Adrenal gland (tissue), 12 donors: Measurements from ENCODE around the gene ZFP1. TPM values are rescaled to one million over a fixed set of nuclear protein-coding genes. Genes with fewer than 3 reads are reported as not detected.

Source experiments
- DNase-seq, 7 donors: peaks; one replicate each; pipeline ENCODE4 v3.0.0-alpha.2; 2019 to 2020
- H3K27ac ChIP-seq, 5 donors: fragments of 200-600 bp; sonication (generic) in 4 of 5; 1 replicate in 3 of 5; 2 replicates in 2 of 5; pipeline versions ENCODE4 v1.5.1 to v1.8.0; 2016 to 2020; ENCODE audit warnings: mild to moderate bottlenecking in 1 of 5
- H3K27me3 ChIP-seq: fragments of 200-600 bp; 2 replicates; pipeline ENCODE4 v1.8.0; 2021
- H3K36me3 ChIP-seq, 2 donors: fragments of 200-600 bp; replicated peaks in 1 of 2; 1 replicate in 1 of 2; 2 replicates in 1 of 2; pipeline versions ENCODE4 v1.5.1 to v1.8.0; 2018 to 2022
- H3K4me1 ChIP-seq, 2 donors: fragments of 200-600 bp; replicated peaks in 1 of 2; 1 replicate in 1 of 2; 2 replicates in 1 of 2; pipeline versions ENCODE4 v1.5.1 to v1.8.0; 2018 to 2021
- H3K4me3 ChIP-seq, 4 donors: fragments of 200-600 bp; sonication (generic) in 3 of 4; one replicate each; pipeline ENCODE4 v1.5.1; 2016 to 2018
- H3K9me3 ChIP-seq, 3 donors: fragments of 200-600 bp; sonication (generic) in 1 of 3; replicated peaks in 1 of 3; 1 replicate in 2 of 3; 2 replicates in 1 of 3; pipeline versions ENCODE4 v1.5.1 to v1.8.0; 2016 to 2021
- CTCF ChIP-seq, 6 experiments: fragments of 450-650 bp in 4 of 6; fragments of 200-600 bp in 2 of 6; sonication (generic) in 1 of 6; IDR thresholded peaks; 1 replicate in 5 of 6; 2 replicates in 1 of 6; pipeline versions ENCODE4 v1.5.1 to v1.8.0; 2016 to 2021; ENCODE audit warnings: antibody characterized with exemption in 6 of 6, mild to moderate bottlenecking in 2 of 6, moderate library complexity in 1 of 6
- POLR2A ChIP-seq, 2 donors: fragments of 450-650 bp; IDR thresholded peaks; one replicate each; pipeline ENCODE4 v1.6.1; 2017; ENCODE audit warnings: antibody characterized with exemption in 2 of 2, mild to moderate bottlenecking in 2 of 2, moderate library complexity in 1 of 2
- WGBS, 4 donors: extraction: QIAGEN DNeasy Blood & Tissue Kit in 2 of 4; methylation state at CpG; one replicate each; pipeline versions ENCODE4 v1.1.5 to v1.1.7; 2013 to 2017; 5-methylcytosine and 5-hydroxymethylcytosine counted together
- intact Hi-C, 2 donors: fragments of 100-400 bp; cut with DNase I; formaldehyde crosslinking; loops; one replicate each; pipeline versions ENCODE4 v1.14.1 to v1.15.0; 2022 to 2023
- polyA plus RNA-seq, 3 donors: library from polyadenylated mRNA; stranded (reverse); fragments of 200-250 nt in 2 of 3; fragments of 350-450 nt in 1 of 3; fragmentation: Illumina TruSeq in 1 of 3; extraction: RNeasy Lipid Tissue Mini Kit (QIAGEN cat#74804) in 1 of 3; gene quantifications; one replicate each; pipeline ENCODE4 v1.2.3, GENCODE V29; 2013 to 2014
- total RNA-seq, 9 donors: library from RNA; depleted of rRNA in 4 of 9; stranded (reverse); fragments of >200 nt in 4 of 9; fragments of 120-200 nt in 1 of 9; fragmentation: NEBNext Ultra II Directional in 1 of 9; extraction: Animal tissue kit (Norgen Biotek cat#: 25700) in 1 of 9; gene quantifications; one replicate each; pipeline versions ENCODE4 v1.1.0 to v1.2.4, GENCODE V29; 2013 to 2023
- donor health status: healthy with polysubstance abuse.
- donor health status: Bipolar disorder and iron deficiency.
- donor health status: DM: yes; HTN: yes; CAD: no.
- donor health status: DM: no; HTN: no; CAD: no.
- donor health status: DM: no; HTN: no; CAD: no.
- donor health status: DM: yes; HTN: yes; CAD: no.

The ZFP1 gene
- total and polyA plus RNA-seq, 12 donors = 4.5 to 15.1 (median 8.7) TPM

DNA sequence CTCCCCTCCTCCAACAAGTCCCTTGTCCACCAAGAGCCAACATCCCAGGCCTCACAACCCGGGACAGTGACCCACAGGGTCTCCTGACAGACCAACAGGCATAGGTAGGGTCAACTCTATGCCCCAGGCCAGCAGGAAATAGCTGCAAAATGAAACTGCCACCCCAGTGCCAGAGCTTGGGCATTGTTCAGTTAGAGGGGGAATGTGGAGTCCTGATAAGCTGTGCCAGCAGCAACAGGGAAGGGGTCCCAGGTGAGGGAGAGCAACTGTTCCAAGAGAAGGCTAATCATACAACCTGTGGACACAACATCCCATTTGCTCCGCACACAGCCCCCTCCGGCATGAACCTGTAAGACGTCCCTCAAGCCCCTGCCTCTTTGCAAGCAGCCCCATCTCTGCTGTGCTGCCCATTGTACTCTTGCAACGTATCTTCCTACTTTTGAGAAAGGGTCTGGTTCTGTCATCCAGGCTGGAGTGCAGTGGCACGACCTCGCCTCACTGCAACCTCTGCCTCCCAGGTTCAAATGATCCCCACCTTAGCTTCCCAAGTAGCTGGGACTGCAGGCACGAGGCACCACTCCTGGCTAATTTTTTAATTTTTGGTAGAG is 41.4 kb downstream of the ZFP1 start:
- H3K27ac ChIP-seq = no peak overlapping the region
- intact Hi-C loops = loop anchor here in 1 of 2 donors (10.0 kb wide), 1 partner anchor 565 kb away; no protein-coding TSS in a partner anchor
- H3K4me1 ChIP-seq = no peaks in the 10 kb centered on the region
- no peaks in the 10 kb centered on the region for H3K9me3 ChIP-seq
- H3K27me3 ChIP-seq = no peaks in the 10 kb centered on the region
- no peak overlapping the region for H3K4me3 ChIP-seq
- H3K36me3 ChIP-seq = no peaks in the 10 kb centered on the region
- no peak for DNase-seq
- WGBS, 4 donors = 71 to 87% (median 78%) methylated on average over 8 of the region's 8 CpGs
- TF ChIP-seq POLR2A (IDR thresholded peaks at IDR 0.05) (no peak), CTCF (IDR thresholded peaks at IDR 0.05) (no peak)

DNA sequence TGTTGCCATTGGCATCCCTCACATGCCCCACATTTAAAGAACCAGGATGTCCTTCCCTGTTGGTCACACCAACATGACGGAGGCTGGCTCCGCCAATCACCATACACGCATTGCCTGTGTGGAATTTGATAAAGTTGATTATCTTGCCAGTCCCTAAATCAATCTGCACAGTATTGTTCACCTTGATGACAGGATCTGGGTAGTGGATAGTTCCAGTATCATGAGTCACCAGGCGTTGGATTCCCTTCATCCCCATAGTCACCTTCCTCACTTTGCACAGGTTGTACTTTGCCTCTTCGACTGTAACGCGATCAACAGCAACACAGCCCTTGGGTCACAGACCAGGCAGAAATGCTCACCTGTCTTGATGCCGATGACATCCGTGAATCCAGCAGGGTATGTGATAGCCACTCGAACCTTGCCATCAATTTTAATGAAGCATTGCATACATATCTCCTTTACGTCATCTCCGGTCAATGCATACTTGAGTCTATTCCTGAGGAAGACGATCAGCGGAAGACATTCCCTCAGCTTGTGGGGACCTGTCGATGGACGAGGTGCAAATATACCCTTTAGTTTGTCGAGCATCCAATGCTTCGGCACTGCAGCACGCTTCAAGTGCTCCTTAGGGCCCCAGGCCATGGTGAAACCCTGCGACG is 44.4 kb downstream of the ZFP1 start:
- intact Hi-C loops = loop anchor here in 1 of 2 donors (10.0 kb wide), 1 partner anchor 562 kb away; no protein-coding TSS in a partner anchor

GRCh38 chr16:75193265-75193650 is 44.9 kb downstream of the ZFP1 start:
- H3K4me3 ChIP-seq = no peak overlapping the region
- no peaks in the 10 kb centered on the region for H3K4me1 ChIP-seq
- H3K36me3 ChIP-seq = no peaks in the 10 kb centered on the region
- H3K9me3 ChIP-seq = no peaks in the 10 kb centered on the region
- no peak overlapping the region for H3K27ac ChIP-seq
- intact Hi-C loops = loop anchor here in 1 of 2 donors (10.0 kb wide), 1 partner anchor 562 kb away; no protein-coding TSS in a partner anchor
- 85 to 99% (median 91%) methylated on average over 4 of the region's 4 CpGs for WGBS, 4 donors
- no peak for DNase-seq
- no peak for TF ChIP-seq POLR2A (IDR thresholded peaks at IDR 0.05)
- no peak for TF ChIP-seq CTCF (IDR thresholded peaks at IDR 0.05)
- peaks cover 8% of the 10 kb centered on the region for H3K27me3 ChIP-seq

More for the DNA sequence above, 44.4 kb downstream of the ZFP1 start:
- no peak overlapping the region for H3K27ac ChIP-seq
- no peaks in the 10 kb centered on the region for H3K9me3 ChIP-seq
- H3K4me1 ChIP-seq = no peaks in the 10 kb centered on the region
- H3K4me3 ChIP-seq = no peak overlapping the region
- no peaks in the 10 kb centered on the region for H3K36me3 ChIP-seq
- TF ChIP-seq CTCF (IDR thresholded peaks at IDR 0.05) (no peak), POLR2A (IDR thresholded peaks at IDR 0.05) (no peak)
- peaks cover 8% of the 10 kb centered on the region for H3K27me3 ChIP-seq
- DNase-seq = peak in 1 of 7 donors; percentile 31
- WGBS, 4 donors = 89 to 96% (median 91%) methylated on average over 21 of the region's 21 CpGs

GRCh38 chr16:75193730-75194444 is 45.6 kb downstream of the ZFP1 start:
- no peaks in the 10 kb centered on the region for H3K9me3 ChIP-seq
- no peak overlapping the region for H3K27ac ChIP-seq
- H3K27me3 ChIP-seq = peaks cover 8% of the 10 kb centered on the region
- no peaks in the 10 kb centered on the region for H3K36me3 ChIP-seq
- H3K4me1 ChIP-seq = no peaks in the 10 kb centered on the region
- 79 to 87% (median 86%) methylated on average over 6 to 10 of the region's 10 CpGs for WGBS, 4 donors
- DNase-seq = peak in 1 of 7 donors; percentile 18
- intact Hi-C loops = loop anchor here in 1 of 2 donors (10.0 kb wide), 1 partner anchor 561 kb away; no protein-coding TSS in a partner anchor
- no peak overlapping the region for H3K4me3 ChIP-seq
- TF ChIP-seq POLR2A (IDR thresholded peaks at IDR 0.05) (no peak), CTCF (IDR thresholded peaks at IDR 0.05) (no peak)
